Measurements from ENCODE around the gene HAUS3. TPM values are rescaled to one million over a fixed set of nuclear protein-coding genes. Genes with fewer than 3 reads are reported as not detected.

Gene HAUS3
- total and polyA plus RNA-seq, 10 of the 15 experiments (the other 5 are each of a cell fraction or from before 2014, with no cell fraction given), result 4.2 to 23.9 (median 12.3) TPM

DNA sequence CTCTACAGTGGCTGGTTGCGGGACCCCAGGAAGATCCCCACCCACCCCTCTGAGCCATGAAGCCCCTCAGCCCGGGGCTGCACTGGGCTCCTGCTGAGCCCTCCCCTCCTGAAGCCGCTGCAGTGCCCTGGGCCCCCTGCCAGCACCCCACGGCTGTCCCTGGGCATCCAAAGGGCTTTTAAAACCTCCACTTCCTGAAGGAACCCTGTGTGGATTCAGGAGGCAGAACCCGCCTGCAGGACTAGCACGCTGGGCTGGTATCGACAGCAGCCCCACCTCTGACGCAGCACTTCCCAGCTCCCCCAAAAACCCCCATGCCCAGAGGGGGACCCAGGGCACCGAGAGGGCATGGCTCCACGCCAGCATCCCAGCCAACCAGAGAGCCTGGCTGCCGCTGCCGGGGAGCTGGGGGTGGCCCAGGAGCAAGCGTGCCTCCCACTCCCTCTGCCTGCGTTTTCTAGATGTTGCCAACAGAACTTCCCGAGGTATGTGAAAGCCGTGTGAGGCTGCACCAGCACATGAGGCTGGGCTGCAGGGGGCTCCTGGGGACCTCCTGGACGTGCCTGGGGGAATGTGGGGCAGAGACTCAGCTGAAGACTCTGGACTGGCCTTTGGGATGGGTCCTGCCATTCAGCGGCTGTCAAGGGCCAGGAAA is 13.7 kb upstream of the HAUS3 start (continued):
- TF ChIP-seq, protein P1, sequence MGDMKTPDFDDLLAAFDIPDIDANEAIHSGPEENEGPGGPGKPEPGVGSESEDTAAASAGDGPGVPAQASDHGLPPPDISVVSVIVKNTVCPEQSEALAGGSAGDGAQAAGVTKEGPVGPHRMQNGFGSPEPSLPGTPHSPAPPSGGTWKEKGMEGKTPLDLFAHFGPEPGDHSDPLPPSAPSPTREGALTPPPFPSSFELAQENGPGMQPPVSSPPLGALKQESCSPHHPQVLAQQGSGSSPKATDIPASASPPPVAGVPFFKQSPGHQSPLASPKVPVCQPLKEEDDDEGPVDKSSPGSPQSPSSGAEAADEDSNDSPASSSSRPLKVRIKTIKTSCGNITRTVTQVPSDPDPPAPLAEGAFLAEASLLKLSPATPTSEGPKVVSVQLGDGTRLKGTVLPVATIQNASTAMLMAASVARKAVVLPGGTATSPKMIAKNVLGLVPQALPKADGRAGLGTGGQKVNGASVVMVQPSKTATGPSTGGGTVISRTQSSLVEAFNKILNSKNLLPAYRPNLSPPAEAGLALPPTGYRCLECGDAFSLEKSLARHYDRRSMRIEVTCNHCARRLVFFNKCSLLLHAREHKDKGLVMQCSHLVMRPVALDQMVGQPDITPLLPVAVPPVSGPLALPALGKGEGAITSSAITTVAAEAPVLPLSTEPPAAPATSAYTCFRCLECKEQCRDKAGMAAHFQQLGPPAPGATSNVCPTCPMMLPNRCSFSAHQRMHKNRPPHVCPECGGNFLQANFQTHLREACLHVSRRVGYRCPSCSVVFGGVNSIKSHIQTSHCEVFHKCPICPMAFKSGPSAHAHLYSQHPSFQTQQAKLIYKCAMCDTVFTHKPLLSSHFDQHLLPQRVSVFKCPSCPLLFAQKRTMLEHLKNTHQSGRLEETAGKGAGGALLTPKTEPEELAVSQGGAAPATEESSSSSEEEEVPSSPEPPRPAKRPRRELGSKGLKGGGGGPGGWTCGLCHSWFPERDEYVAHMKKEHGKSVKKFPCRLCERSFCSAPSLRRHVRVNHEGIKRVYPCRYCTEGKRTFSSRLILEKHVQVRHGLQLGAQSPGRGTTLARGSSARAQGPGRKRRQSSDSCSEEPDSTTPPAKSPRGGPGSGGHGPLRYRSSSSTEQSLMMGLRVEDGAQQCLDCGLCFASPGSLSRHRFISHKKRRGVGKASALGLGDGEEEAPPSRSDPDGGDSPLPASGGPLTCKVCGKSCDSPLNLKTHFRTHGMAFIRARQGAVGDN (IDR thresholded peaks at IDR 0.05), result no peak
- no peak for TF ChIP-seq HDAC6 (IDR thresholded peaks at IDR 0.05; ENCODE audit: unreplicated experiment)

DNA sequence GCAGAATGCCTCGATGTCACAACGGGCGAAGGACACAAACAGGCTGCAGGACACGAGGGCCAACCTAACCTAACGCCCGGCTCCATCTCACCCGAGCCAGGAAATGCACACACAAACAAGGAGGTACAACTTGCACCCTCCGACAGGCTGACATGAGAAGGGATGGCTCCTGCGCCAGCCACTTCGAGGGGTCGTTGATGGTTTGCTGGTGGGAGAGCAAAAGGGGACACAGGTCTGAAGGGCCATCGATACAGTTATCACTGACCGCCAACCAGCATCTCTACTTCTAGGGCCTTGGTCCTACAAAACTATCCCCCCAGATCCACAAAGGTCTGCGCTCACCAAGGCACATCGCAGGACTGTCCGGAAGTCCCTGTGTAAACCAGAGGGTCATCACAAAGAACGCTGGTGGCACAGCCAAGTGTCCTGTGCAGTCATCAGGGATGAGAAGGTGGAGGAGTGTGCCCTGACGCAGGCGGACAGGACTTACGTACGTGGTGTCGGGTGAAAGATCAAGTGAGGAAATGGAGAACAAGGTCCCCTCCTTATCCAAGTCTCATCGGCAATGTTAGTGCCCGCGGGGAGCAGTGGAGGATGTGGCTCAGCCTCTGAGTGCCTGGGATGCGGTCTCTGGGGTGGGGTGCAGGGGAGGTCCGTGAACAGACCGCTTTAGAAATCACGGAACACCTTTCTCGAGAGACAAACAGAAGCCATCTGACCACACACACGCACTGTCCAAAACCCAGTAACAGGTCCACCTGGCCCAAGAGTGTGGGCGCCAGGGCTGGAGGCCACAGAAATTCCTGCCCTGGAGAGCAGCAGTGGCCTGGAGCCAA is 13.0 kb upstream of the HAUS3 start:
- FAIRE-seq (no peak), ATAC-seq (no peak), DNase-seq (ENCODE audit: low read depth, low spot score) (no peak)
- H4K20me1 ChIP-seq (ENCODE audit: control insufficient read depth, insufficient read depth), result no peaks in the 10 kb centered on the region; the same call in 1 of the 2 replicates
- no peaks in the 10 kb centered on the region for H3K4me1 ChIP-seq (ENCODE audit: control insufficient read depth, insufficient read depth, low read length)
- WGBS (ENCODE audit: insufficient coverage, insufficient replicate concordance, low lambda C conversion rate, missing lambda C conversion rate), result 87% methylated on average over 32 of the region's 32 CpGs
- SMC1A ChIA-PET (ENCODE audit: uncharacterized antibody, unreplicated experiment), result no interaction called here
- no peaks in the 10 kb centered on the region for H3K9me3 ChIP-seq (replicated peaks; ENCODE audit: control insufficient read depth, insufficient read depth, low read length)
- no peak overlapping the region for H3K9ac ChIP-seq (ENCODE audit: control insufficient read depth, insufficient read depth, low read length)
- no peak overlapping the region for H3K27ac ChIP-seq (ENCODE audit: control insufficient read depth, insufficient read depth)
- no peak overlapping the region for H3K4me3 ChIP-seq
- no TSS peak for BruUV-seq (replicated peaks)
- RAD21 ChIA-PET (ENCODE audit: unreplicated experiment), result no interaction called here
- H3K27me3 ChIP-seq (replicated peaks in 1 of 2; ENCODE audit: control insufficient read depth in 2 of 2, insufficient read depth in 2 of 2, low read length in 1 of 2), result no peaks in the 10 kb centered on the region
- POLR2A ChIA-PET, result no interaction called here
- H3K4me2 ChIP-seq (ENCODE audit: control insufficient read depth, insufficient read depth), result no peak overlapping the region
- in situ Hi-C loops (cut with MboI) (no loop called here), intact Hi-C loops (cut with micrococcal nuclease; ENCODE audit: unreplicated experiment) (no loop called here)
- no peak overlapping the region for H2AFZ ChIP-seq (ENCODE audit: control insufficient read depth, low read depth, low read length)
- peaks cover 2% of the 10 kb centered on the region for H3K79me2 ChIP-seq (ENCODE audit: control insufficient read depth, insufficient read depth, low read length)
- H3K36me3 ChIP-seq (ENCODE audit: control insufficient read depth in 2 of 2, insufficient read depth in 2 of 2, low read length in 1 of 2), result peaks cover 0 to 4% of the 10 kb centered on the region in 2 experiments; a peak in 2 of 4 replicates
- CTCF ChIA-PET, result interaction anchor here (0.8 kb wide), 1 partner anchor 17 kb away, joined by 3 read pairs; no protein-coding TSS in a partner anchor
- no peak for TF ChIP-seq BACH1 (IDR thresholded peaks at IDR 0.05; ENCODE audit: borderline replicate concordance)
- no peak for TF ChIP-seq EGR1 (IDR thresholded peaks at IDR 0.05; ENCODE audit: borderline replicate concordance in 1 of 2, low read depth in 2 of 2, low read length in 2 of 2)
- no peak for TF ChIP-seq IKZF1 (conservative IDR thresholded peaks at IDR 0.05)
- no peak for TF ChIP-seq NR2C2 (IDR thresholded peaks at IDR 0.05; ENCODE audit: borderline replicate concordance, control insufficient read depth, insufficient read length, low read depth)
- no peak for TF ChIP-seq NRF1 (conservative IDR thresholded peaks at IDR 0.05; ENCODE audit: low read depth, low read length)
- no peak for TF ChIP-seq JUND (IDR thresholded peaks at IDR 0.05; ENCODE audit: low read depth, low read length)
- TF ChIP-seq, protein P2, sequence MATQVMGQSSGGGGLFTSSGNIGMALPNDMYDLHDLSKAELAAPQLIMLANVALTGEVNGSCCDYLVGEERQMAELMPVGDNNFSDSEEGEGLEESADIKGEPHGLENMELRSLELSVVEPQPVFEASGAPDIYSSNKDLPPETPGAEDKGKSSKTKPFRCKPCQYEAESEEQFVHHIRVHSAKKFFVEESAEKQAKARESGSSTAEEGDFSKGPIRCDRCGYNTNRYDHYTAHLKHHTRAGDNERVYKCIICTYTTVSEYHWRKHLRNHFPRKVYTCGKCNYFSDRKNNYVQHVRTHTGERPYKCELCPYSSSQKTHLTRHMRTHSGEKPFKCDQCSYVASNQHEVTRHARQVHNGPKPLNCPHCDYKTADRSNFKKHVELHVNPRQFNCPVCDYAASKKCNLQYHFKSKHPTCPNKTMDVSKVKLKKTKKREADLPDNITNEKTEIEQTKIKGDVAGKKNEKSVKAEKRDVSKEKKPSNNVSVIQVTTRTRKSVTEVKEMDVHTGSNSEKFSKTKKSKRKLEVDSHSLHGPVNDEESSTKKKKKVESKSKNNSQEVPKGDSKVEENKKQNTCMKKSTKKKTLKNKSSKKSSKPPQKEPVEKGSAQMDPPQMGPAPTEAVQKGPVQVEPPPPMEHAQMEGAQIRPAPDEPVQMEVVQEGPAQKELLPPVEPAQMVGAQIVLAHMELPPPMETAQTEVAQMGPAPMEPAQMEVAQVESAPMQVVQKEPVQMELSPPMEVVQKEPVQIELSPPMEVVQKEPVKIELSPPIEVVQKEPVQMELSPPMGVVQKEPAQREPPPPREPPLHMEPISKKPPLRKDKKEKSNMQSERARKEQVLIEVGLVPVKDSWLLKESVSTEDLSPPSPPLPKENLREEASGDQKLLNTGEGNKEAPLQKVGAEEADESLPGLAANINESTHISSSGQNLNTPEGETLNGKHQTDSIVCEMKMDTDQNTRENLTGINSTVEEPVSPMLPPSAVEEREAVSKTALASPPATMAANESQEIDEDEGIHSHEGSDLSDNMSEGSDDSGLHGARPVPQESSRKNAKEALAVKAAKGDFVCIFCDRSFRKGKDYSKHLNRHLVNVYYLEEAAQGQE (IDR thresholded peaks at IDR 0.05; ENCODE audit: low read depth, low read length), result no peak

All from GM12878 (cell line).